ENCODE results near the gene MIF4GD. TPM values are rescaled to one million over a fixed set of nuclear protein-coding genes. Genes with fewer than 3 reads are reported as not detected.

The MIF4GD gene
- total RNA-seq, 2 experiments from 2014 or later, result 44.4 to 44.6 TPM

Other genes with a start within 250 kb of the MIF4GD start
- gene ATP5PD, start 224.3 kb downstream of the MIF4GD start, total RNA-seq, result 100 to 1,000 TPM; 252 to 259 TPM
- 10 to 100 TPM; 21.7 TPM for gene KCTD2, start 224.0 kb downstream of the MIF4GD start, total RNA-seq
- 10 to 100 TPM; 11.4 to 12.2 TPM for gene SLC16A5, start 183.3 kb downstream of the MIF4GD start, total RNA-seq
- gene ARMC7, start 161.3 kb downstream of the MIF4GD start, total RNA-seq, result 10 to 100 TPM; 18.5 to 18.8 TPM
- 10 to 100 TPM; 45.2 to 50.4 TPM for gene NT5C, start 139.5 kb downstream of the MIF4GD start, total RNA-seq
- gene JPT1, start 116.7 kb downstream of the MIF4GD start, total RNA-seq, result 100 to 1,000 TPM; 277 to 280 TPM
- gene SUMO2, start 88.3 kb downstream of the MIF4GD start, total RNA-seq, result 100 to 1,000 TPM; 527 to 642 TPM
- gene NUP85, start 65.6 kb downstream of the MIF4GD start, total RNA-seq, result 100 to 1,000 TPM; 140 to 172 TPM
- gene GGA3, start 9.6 kb downstream of the MIF4GD start, total RNA-seq, result 10 to 100 TPM; 80.2 to 86.1 TPM
- 10 to 100 TPM; 35.4 to 38.2 TPM for gene MRPS7, start 9.4 kb downstream of the MIF4GD start, total RNA-seq
- 10 to 100 TPM; 27.6 to 30.5 TPM for gene SLC25A19, start 18.2 kb upstream of the MIF4GD start, total RNA-seq
- 100 to 1,000 TPM; 136 to 150 TPM for gene GRB2, start 134.4 kb upstream of the MIF4GD start, total RNA-seq
- 10 to 100 TPM; 80.3 to 82.1 TPM for gene TMEM94, start 185.4 kb upstream of the MIF4GD start, total RNA-seq
- gene CASKIN2, start 244.3 kb upstream of the MIF4GD start, total RNA-seq, result 1 to 10 TPM in 1 of 2 experiments, under 1 TPM in 1; 0.47 to 1.1 TPM
- gene TSEN54, start 245.3 kb upstream of the MIF4GD start, total RNA-seq, result 10 to 100 TPM; 48.8 to 59.2 TPM

All from activated CD4-positive, alpha-beta T cell treated with anti-CD3 and anti-CD28 coated beads, Interleukin-2, amount 10 ng/mL, durations not matched to agents 7 days and 5 days (primary cell).